Type B pancreatic cell (in vitro differentiated cells): ENCODE data around the gene NAV3. TPM values are rescaled to one million over a fixed set of nuclear protein-coding genes. Genes with fewer than 3 reads are reported as not detected.
A peak's percentile ranks its signal among the peaks of the same experiment; 100 is the strongest.

ENCODE experiments used
- DNase-seq: peaks from one replicate; pipeline ENCODE4 v3.0.0; 2021; ENCODE audit warnings: mixed read lengths; ENCODE audit not compliant: unreplicated experiment; ENCODE audit errors: extremely low spot score
- H3K27ac Mint-ChIP-seq: 2 replicates; pipeline ENCODE4 v1.8.0; 2021; ENCODE audit warnings: mild to moderate bottlenecking, mixed read lengths
- H3K27me3 Mint-ChIP-seq: 2 replicates; pipeline ENCODE4 v1.8.0; 2021; ENCODE audit warnings: mixed read lengths
- H3K36me3 Mint-ChIP-seq: 2 replicates; pipeline ENCODE4 v1.8.0; 2021; ENCODE audit warnings: mixed read lengths
- H3K4me1 Mint-ChIP-seq: one replicate; pipeline ENCODE4 v1.8.0; 2021; ENCODE audit warnings: mixed read lengths; ENCODE audit not compliant: unreplicated experiment
- H3K4me3 Mint-ChIP-seq: 2 replicates; pipeline ENCODE4 v1.8.0; 2021; ENCODE audit warnings: mild to moderate bottlenecking, mixed read lengths
- H3K9me3 Mint-ChIP-seq: 2 replicates; pipeline ENCODE4 v1.8.0; 2021; ENCODE audit warnings: mixed read lengths
- total RNA-seq: library from RNA; stranded (reverse); gene quantifications from 2 replicates; pipeline ENCODE4 v1.2.1, GENCODE V29; 2021; ENCODE audit warnings: low replicate concordance
- TF ChIP-seq, protein P1 (sequence below): fragments of 200-600 bp; sonication (generic); conservative IDR thresholded peaks from 2 replicates; pipeline ENCODE4 v1.5.0; 2021; ENCODE audit warnings: antibody characterized with exemption, mild to moderate bottlenecking

Gene NAV3
- total RNA-seq, 1 donor from 2014 or later = 24.9 TPM

DNA sequence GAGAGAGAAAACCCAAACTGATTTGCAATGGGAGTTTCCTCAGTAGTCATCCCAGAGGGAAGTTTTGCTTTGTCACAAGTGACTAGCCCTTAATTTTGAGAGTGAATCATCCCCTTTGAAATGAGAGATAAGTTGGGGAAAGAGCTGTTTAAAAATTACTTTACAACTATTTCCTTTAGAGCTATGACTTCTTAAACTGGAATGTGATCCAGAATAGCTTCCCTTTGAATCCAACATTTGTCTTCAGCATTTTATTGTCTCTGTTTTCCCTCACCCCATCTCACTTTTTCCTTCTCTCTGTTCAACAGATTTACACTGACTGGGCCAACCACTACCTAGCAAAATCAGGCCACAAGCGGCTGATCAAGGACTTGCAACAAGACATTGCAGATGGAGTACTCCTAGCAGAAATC, 109.3 kb downstream of the NAV3 start:
- Mint-ChIP-seq H3K4me3 (peak overlapping the region; percentile 21), H3K9me3 (peaks cover 10% of the 10 kb centered on the region)
- no peak for DNase-seq

DNA sequence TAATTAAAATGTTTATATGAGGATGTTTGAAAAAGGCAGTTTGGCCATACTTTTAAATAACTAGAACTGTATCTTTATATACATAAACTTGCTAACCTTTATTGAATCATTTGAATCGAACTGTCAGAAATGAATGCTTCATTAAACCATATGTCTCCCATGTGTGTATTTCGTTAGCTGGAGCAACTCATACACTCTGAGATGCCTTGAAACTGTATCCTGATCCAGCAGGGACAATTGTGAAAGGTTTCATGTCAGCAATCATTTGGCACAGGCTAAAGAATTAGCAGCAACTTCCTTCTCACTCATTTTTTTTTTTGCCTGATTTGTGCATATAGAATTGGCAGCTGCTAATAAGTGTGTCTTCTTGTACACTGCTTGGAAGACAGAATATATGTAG, 109.9 kb downstream of the NAV3 start:
- peaks cover 10% of the 10 kb centered on the region for H3K4me1 Mint-ChIP-seq

More for the DNA sequence above, 109.3 kb downstream of the NAV3 start:
- TF ChIP-seq, protein P1, sequence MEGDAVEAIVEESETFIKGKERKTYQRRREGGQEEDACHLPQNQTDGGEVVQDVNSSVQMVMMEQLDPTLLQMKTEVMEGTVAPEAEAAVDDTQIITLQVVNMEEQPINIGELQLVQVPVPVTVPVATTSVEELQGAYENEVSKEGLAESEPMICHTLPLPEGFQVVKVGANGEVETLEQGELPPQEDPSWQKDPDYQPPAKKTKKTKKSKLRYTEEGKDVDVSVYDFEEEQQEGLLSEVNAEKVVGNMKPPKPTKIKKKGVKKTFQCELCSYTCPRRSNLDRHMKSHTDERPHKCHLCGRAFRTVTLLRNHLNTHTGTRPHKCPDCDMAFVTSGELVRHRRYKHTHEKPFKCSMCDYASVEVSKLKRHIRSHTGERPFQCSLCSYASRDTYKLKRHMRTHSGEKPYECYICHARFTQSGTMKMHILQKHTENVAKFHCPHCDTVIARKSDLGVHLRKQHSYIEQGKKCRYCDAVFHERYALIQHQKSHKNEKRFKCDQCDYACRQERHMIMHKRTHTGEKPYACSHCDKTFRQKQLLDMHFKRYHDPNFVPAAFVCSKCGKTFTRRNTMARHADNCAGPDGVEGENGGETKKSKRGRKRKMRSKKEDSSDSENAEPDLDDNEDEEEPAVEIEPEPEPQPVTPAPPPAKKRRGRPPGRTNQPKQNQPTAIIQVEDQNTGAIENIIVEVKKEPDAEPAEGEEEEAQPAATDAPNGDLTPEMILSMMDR = no peak
- Mint-ChIP-seq H3K27me3 (no peaks in the 10 kb centered on the region), H3K36me3 (no peaks in the 10 kb centered on the region), H3K4me1 (peaks cover 10% of the 10 kb centered on the region), H3K27ac (peak overlapping the region; percentile 48)

DNA sequence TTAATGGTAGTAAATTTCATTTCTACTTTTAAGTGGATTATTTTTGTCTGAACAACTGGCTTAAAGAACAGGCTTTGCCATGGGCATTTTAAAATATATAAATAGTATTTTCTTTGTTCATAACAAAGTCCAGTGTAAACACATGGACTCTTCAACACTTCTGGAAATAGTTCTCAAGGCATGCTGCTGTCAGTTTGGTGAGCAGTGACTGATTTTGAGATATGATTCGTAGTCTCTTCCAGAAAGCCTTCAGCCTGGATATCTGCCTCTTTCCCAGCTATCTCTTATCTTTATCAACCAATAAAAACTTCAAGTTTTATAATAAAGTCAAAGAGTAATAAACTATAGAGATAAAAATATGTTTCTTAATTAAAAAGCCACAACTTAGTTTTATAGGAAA, 110.7 kb downstream of the NAV3 start:
- Mint-ChIP-seq H3K27me3 (no peaks in the 10 kb centered on the region), H3K9me3 (peaks cover 6% of the 10 kb centered on the region), H3K27ac (no peak overlapping the region), H3K4me3 (no peak overlapping the region), H3K36me3 (no peaks in the 10 kb centered on the region), H3K4me1 (peaks cover 10% of the 10 kb centered on the region)
- no peak for DNase-seq
- TF ChIP-seq, protein P1 = no peak

More for the DNA sequence above, 109.9 kb downstream of the NAV3 start:
- Mint-ChIP-seq H3K27ac (no peak overlapping the region), H3K9me3 (peaks cover 8% of the 10 kb centered on the region), H3K27me3 (no peaks in the 10 kb centered on the region), H3K4me3 (no peak overlapping the region), H3K36me3 (no peaks in the 10 kb centered on the region)
- TF ChIP-seq, protein P1 = no peak
- no peak for DNase-seq

DNA sequence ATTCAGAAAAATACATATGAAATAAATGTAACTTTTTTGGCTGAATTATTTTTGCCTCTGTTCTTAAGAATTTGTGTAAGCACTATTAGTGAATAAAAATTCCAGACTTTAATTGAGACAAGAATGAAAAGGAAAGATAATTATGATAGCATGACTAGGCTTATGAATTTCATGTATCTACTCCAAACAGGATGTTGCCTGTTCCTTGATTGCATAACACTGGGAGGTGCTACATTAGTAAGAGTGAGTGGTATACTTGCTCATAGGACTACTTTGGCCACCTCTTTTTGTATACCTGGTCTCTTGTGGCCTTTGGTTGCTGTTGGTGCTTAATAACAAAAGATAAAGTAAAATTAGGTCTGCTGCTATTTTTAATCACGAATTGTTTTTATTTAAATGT, 112.8 kb downstream of the NAV3 start:
- Mint-ChIP-seq H3K4me3 (no peak overlapping the region), H3K4me1 (peaks cover 10% of the 10 kb centered on the region), H3K36me3 (no peaks in the 10 kb centered on the region), H3K9me3 (peaks cover 6% of the 10 kb centered on the region), H3K27ac (no peak overlapping the region), H3K27me3 (no peaks in the 10 kb centered on the region)
- no peak for DNase-seq
- TF ChIP-seq, protein P1 = no peak

DNA sequence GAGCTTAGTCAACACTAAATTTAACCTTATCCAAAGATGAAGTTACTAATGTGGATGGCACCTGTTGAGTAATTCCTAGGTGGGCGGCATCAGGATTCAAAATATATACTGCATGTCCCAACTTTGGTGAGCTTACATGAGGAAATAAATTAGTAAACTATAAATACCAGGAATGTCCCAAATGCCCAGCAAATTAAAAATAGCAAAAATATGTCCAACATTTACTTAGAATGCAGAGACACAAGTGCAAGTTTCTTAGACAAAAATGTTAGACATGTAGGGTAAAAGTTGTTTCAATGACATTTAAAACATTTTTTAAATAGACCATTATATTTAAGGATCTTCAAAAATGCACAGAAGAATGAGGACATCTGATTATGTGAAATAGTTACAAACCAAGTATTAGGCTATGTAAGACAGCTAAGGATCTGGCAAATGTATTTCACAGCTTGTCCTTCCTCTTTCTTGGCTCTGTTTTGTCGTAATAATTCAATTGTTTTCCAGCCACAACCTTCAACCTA, 115.9 kb downstream of the NAV3 start:
- no peaks in the 10 kb centered on the region for H3K27me3 Mint-ChIP-seq
- no peak for DNase-seq
- no peak overlapping the region for H3K4me3 Mint-ChIP-seq
- no peaks in the 10 kb centered on the region for H3K36me3 Mint-ChIP-seq
- no peak overlapping the region for H3K27ac Mint-ChIP-seq
- TF ChIP-seq, protein P1 = no peak
- H3K9me3 Mint-ChIP-seq = peaks cover 6% of the 10 kb centered on the region
- no peaks in the 10 kb centered on the region for H3K4me1 Mint-ChIP-seq

DNA sequence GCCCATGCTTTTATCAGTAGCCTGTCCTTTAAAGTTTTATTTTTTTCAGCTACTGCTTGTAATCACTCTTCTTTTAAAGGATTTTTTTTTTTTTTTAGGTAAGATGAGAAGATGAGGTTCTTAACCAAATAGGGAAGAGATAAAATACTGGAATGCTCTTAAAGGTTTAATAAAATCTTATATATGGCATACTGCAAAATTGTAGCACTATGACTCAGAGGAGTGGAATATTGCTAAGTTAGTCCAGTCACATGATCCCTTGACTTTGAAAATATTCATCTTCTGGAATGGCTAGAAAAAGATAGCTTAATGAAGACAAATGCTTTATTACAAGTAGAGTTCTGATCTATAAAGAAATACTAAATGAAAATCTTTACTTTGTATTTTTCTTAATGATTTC, 116.6 kb downstream of the NAV3 start:
- DNase-seq = no peak
- Mint-ChIP-seq H3K27me3 (no peaks in the 10 kb centered on the region), H3K36me3 (peaks cover 3% of the 10 kb centered on the region), H3K9me3 (peaks cover 6% of the 10 kb centered on the region), H3K4me1 (no peaks in the 10 kb centered on the region), H3K27ac (no peak overlapping the region), H3K4me3 (no peak overlapping the region)
- TF ChIP-seq, protein P1 = no peak
